ENCODE data around the gene PGM5. TPM values are rescaled to one million over a fixed set of nuclear protein-coding genes. Genes with fewer than 3 reads are reported as not detected.

The PGM5 gene
- total RNA-seq, 1 experiment from 2014 or later, result 0.15 TPM

GRCh38 chr9:68555437-68556150, 199.2 kb downstream of the PGM5 start:
- POLR2A ChIA-PET, result no interaction called here
- H3K9me2 ChIP-seq (ENCODE audit: insufficient read depth), result no peaks in the 10 kb centered on the region
- H3K4me3 ChIP-seq (replicated peaks in 1 of 2; ENCODE audit: low read depth in 1 of 2, low read length in 2 of 2), result no peak overlapping the region
- DNase-seq (ENCODE audit: low read depth, low spot score) (no peak), ATAC-seq (no peak)
- no peaks in the 10 kb centered on the region for H4K20me1 ChIP-seq (ENCODE audit: insufficient read depth)
- no peaks in the 10 kb centered on the region for H3K4me1 ChIP-seq (ENCODE audit: control insufficient read depth in 1 of 2, insufficient read depth in 2 of 2, low read length in 2 of 2)
- no peak overlapping the region for H3K4me2 ChIP-seq (ENCODE audit: low read length)
- CTCF ChIA-PET, result no interaction called here
- RAD21 ChIA-PET (ENCODE audit: low non-redundant PET in 1 of 2, low total read pairs in 2 of 2, uncharacterized antibody in 2 of 2, unreplicated experiment in 2 of 2), result no interaction called here
- intact Hi-C loops (cut with micrococcal nuclease), result no loop called here
- no peaks in the 10 kb centered on the region for H3K79me2 ChIP-seq (ENCODE audit: insufficient read depth, low read length)
- no peak overlapping the region for H2AFZ ChIP-seq (ENCODE audit: low read depth, low read length, poor library complexity, severe bottlenecking)
- no peaks in the 10 kb centered on the region for H3K36me3 ChIP-seq (ENCODE audit: control insufficient read depth in 1 of 2, insufficient read depth in 2 of 2, low read length in 2 of 2)
- TF ChIP-seq ELF1 (IDR thresholded peaks at IDR 0.05; ENCODE audit: borderline replicate concordance, low read depth) (no peak), ZNF274 (IDR thresholded peaks at IDR 0.05; ENCODE audit: low read depth, low read length) (no peak), CTCF (IDR thresholded peaks at IDR 0.05 in 2 of 3, conservative IDR thresholded peaks at IDR 0.05 in 1 of 3; ENCODE audit: borderline replicate concordance in 1 of 3, insufficient read depth in 1 of 3, low read depth in 2 of 3, low read length in 2 of 3) (no peak), POLR2A (IDR thresholded peaks at IDR 0.05; ENCODE audit: borderline replicate concordance, extremely low read depth, insufficient read depth, insufficient read length) (no peak)
- no peak overlapping the region for H3K9ac ChIP-seq (ENCODE audit: low read length)
- BruUV-seq (replicated peaks), result no TSS peak
- H3K9me3 ChIP-seq (ENCODE audit: control insufficient read depth in 1 of 2, insufficient read depth in 1 of 2, low read depth in 1 of 2, low read length in 2 of 2), result no peaks in the 10 kb centered on the region
- no peaks in the 10 kb centered on the region for H3K27me3 ChIP-seq (ENCODE audit: insufficient read depth, low read length)
- H3K27ac ChIP-seq (ENCODE audit: low read depth, low read length), result no peak overlapping the region

- CTCF ChIA-PET, result interaction anchor here (1.9 kb wide), 1 partner anchor 9 kb away, joined by 10 read pairs; no protein-coding TSS in a partner anchor
- no peaks in the 10 kb centered on the region for H3K36me3 ChIP-seq (ENCODE audit: control insufficient read depth in 1 of 2, insufficient read depth in 2 of 2, low read length in 2 of 2)
- H2AFZ ChIP-seq (ENCODE audit: low read depth, low read length, poor library complexity, severe bottlenecking), result no peak overlapping the region
- H3K4me2 ChIP-seq (ENCODE audit: low read length), result no peak overlapping the region
- no peak overlapping the region for H3K9ac ChIP-seq (ENCODE audit: low read length)
- RAD21 ChIA-PET (ENCODE audit: low non-redundant PET in 1 of 2, low total read pairs in 2 of 2, uncharacterized antibody in 2 of 2, unreplicated experiment in 2 of 2), result no interaction called here
- H3K27me3 ChIP-seq (ENCODE audit: insufficient read depth, low read length), result peaks cover 14% of the 10 kb centered on the region; the same call in 1 of the 2 replicates
- H3K9me3 ChIP-seq (ENCODE audit: control insufficient read depth in 1 of 2, insufficient read depth in 1 of 2, low read depth in 1 of 2, low read length in 2 of 2), result no peaks in the 10 kb centered on the region
- no peak overlapping the region for H3K4me3 ChIP-seq (replicated peaks in 1 of 2; ENCODE audit: low read depth in 1 of 2, low read length in 2 of 2)
- no peaks in the 10 kb centered on the region for H4K20me1 ChIP-seq (ENCODE audit: insufficient read depth)
- POLR2A ChIA-PET, result no interaction called here
- H3K27ac ChIP-seq (ENCODE audit: low read depth, low read length), result no peak overlapping the region
- intact Hi-C loops (cut with micrococcal nuclease), result no loop called here
- H3K4me1 ChIP-seq (ENCODE audit: control insufficient read depth in 1 of 2, insufficient read depth in 2 of 2, low read length in 2 of 2), result no peaks in the 10 kb centered on the region
- DNase-seq (ENCODE audit: low read depth, low spot score) (no peak), ATAC-seq (no peak)
- no TSS peak for BruUV-seq (replicated peaks)
- no peaks in the 10 kb centered on the region for H3K79me2 ChIP-seq (ENCODE audit: insufficient read depth, low read length)
- no peaks in the 10 kb centered on the region for H3K9me2 ChIP-seq (ENCODE audit: insufficient read depth)
- TF ChIP-seq JUND (IDR thresholded peaks at IDR 0.05) (no peak), ELF1 (IDR thresholded peaks at IDR 0.05; ENCODE audit: borderline replicate concordance, low read depth) (no peak), EZH2phosphoT487 (IDR thresholded peaks at IDR 0.05; ENCODE audit: borderline replicate concordance) (no peak), SRF (IDR thresholded peaks at IDR 0.05; ENCODE audit: low read depth) (no peak), ATF3 (IDR thresholded peaks at IDR 0.05) (no peak), SP1 (IDR thresholded peaks at IDR 0.05; ENCODE audit: low read depth) (no peak), SIN3A (IDR thresholded peaks at IDR 0.05; ENCODE audit: low read depth) (no peak), EZH2 (IDR thresholded peaks at IDR 0.05) (no peak), CBX3 (IDR thresholded peaks at IDR 0.05; ENCODE audit: low read depth) (no peak), CEBPB (IDR thresholded peaks at IDR 0.05; ENCODE audit: low read depth) (no peak), TCF7L2 (IDR thresholded peaks at IDR 0.05; ENCODE audit: borderline replicate concordance, extremely low read depth, insufficient read depth, insufficient read length) (no peak), ZFX (IDR thresholded peaks at IDR 0.05) (no peak), REST (IDR thresholded peaks at IDR 0.05; ENCODE audit: low read depth) (no peak), POLR2AphosphoS5 (IDR thresholded peaks at IDR 0.05; ENCODE audit: low read depth, low read length) (no peak)
Observed at GRCh38 chr9:68558545-68558944, 202.1 kb downstream of the PGM5 start.
